Fibroblast of villous mesenchyme (primary cell): ENCODE data around the gene CD1C. TPM values are rescaled to one million over a fixed set of nuclear protein-coding genes. Genes with fewer than 3 reads are reported as not detected.
"Not testable (repeated sequence)": the region's sequence is repeated elsewhere in the genome, so short reads cannot be mapped to it uniquely, and the experiment has no call there.

Experiments used
- DNase-seq: peaks from one replicate; pipeline ENCODE4 v3.0.0-alpha.2; 2010; ENCODE audit warnings: low read depth
- H3K4me3 ChIP-seq: 2 replicates; pipeline ENCODE4 v1.5.1; 2011; ENCODE audit warnings: low read depth, mild to moderate bottlenecking, low read length
- CTCF ChIP-seq: IDR thresholded peaks from 2 replicates; pipeline ENCODE4 v1.5.1; 2012; ENCODE audit warnings: low read depth, mild to moderate bottlenecking, low read length; ENCODE audit not compliant: insufficient read depth
- total RNA-seq: library from RNA; depleted of rRNA; stranded (reverse); fragments of >200 nt; gene quantifications from 2 replicates; pipeline ENCODE4 v1.2.3, GENCODE V29; 2012

Gene CD1C
- total RNA-seq, 1 donor: not detected

- no peak for DNase-seq
- no peak for TF ChIP-seq CTCF
- H3K4me3 ChIP-seq: no peak overlapping the region
Measured at GRCh38 chr1:158331106-158331425, 41.3 kb downstream of the CD1C start.

GRCh38 chr1:158331481-158332150 is 41.9 kb downstream of the CD1C start, which contains the start of gene CD1B:
Gene CD1B, minus strand, starts transcription at chr1:158331531. Its CDS starts 108 bp downstream, at chr1:158331423.
- TF ChIP-seq CTCF: no peak
- no peak for DNase-seq

GRCh38 chr1:158333405-158334155 is 43.9 kb downstream of the CD1C start:
- no peak for DNase-seq
- no peak for TF ChIP-seq CTCF
- no peak overlapping the region for H3K4me3 ChIP-seq

More at GRCh38 chr1:158331481-158332150, 41.9 kb downstream of the CD1C start, which contains the start of gene CD1B:
- H3K4me3 ChIP-seq: no peak within 1 kb of the TSS

- TF ChIP-seq CTCF: no peak
- no peak overlapping the region for H3K4me3 ChIP-seq
- no peak for DNase-seq
Measured at GRCh38 chr1:158334526-158335212, 44.9 kb downstream of the CD1C start.

- TF ChIP-seq CTCF: no peak
- DNase-seq: no peak
- no peak overlapping the region for H3K4me3 ChIP-seq
Measured at GRCh38 chr1:158335213-158335532, 45.5 kb downstream of the CD1C start.

GRCh38 chr1:158336413-158336812 is 46.7 kb downstream of the CD1C start:
- not testable (repeated sequence) for DNase-seq, H3K4me3 ChIP-seq

Other genes with a start within 250 kb of the CD1C start
- gene CD1D, start 109.0 kb upstream of the CD1C start, total RNA-seq: under 0.01 TPM in 2 replicates
- not detected in 2 replicates for gene CD1A, start 35.5 kb upstream of the CD1C start, total RNA-seq
- gene CD1B, start 41.6 kb downstream of the CD1C start, total RNA-seq: not detected in 2 replicates
- not detected in 2 replicates for gene CD1E, start 64.0 kb downstream of the CD1C start, total RNA-seq
- gene OR10T2, start 109.5 kb downstream of the CD1C start, total RNA-seq: not detected in 2 replicates
- gene OR10K2, start 136.3 kb downstream of the CD1C start, total RNA-seq: not detected in 2 replicates
- gene OR10K1, start 171.9 kb downstream of the CD1C start, total RNA-seq: not detected in 2 replicates
- not detected in 2 replicates for gene OR10R2, start 182.3 kb downstream of the CD1C start, total RNA-seq